ENCODE data around the gene FCN2. TPM values are rescaled to one million over a fixed set of nuclear protein-coding genes. Genes with fewer than 3 reads are reported as not detected.

The FCN2 gene
- total RNA-seq, 6 donors from 2014 or later: not detected

DNA sequence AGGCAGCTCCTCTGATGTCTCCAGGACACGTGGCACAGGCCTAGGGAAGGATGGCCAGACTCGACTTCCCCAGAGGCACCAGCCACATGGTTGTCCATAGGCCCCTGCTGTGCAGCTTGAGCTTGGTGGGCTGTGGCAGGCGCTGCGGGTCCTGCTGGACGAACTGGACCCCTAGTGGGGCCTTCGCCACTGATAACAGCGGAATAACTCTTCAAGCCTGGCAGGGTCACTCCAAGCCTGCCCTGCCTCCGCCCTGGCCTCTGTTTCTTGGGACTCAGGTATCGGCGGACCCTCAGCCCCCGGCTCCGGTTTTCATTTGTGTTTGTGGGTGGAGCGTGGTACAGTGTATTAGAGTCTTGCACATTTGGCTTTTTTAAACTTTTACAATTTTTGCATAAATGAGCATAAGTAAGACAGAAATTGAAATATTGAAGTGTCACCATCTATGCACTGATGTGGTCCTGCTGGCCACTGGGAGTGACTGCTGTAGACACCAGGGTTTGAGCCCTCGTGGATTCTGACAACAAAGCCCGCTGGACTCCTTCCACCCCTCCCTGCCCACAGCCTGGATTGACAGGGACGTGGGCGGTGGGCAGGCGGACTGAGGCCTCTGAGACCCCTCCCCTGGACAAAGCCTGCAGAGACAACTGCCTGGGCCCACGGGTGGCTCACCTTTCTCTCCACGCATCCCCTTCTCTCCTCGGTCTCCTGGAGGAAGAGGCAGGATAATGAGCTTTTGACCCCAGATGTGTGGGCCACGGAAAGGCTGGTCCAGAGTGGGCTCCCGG, 33.3 kb downstream of the FCN2 start:
- ATAC-seq (ENCODE audit: low FRiP score in 2 of 2) (no peak), DNase-seq (no peak)
- Histone ChIP-seq H3K4me3 (no peak overlapping the region), H3K4me1 (no peaks in the 10 kb centered on the region), H3K36me3 (no peaks in the 10 kb centered on the region), H3K27ac (no peak overlapping the region), H3K27me3 (no peaks in the 10 kb centered on the region), H3K9me3 (no peaks in the 10 kb centered on the region)
- WGBS, 2 donors: 82 to 91% methylated on average over 9 to 21 of the region's 23 CpGs
- TF ChIP-seq, protein P1, sequence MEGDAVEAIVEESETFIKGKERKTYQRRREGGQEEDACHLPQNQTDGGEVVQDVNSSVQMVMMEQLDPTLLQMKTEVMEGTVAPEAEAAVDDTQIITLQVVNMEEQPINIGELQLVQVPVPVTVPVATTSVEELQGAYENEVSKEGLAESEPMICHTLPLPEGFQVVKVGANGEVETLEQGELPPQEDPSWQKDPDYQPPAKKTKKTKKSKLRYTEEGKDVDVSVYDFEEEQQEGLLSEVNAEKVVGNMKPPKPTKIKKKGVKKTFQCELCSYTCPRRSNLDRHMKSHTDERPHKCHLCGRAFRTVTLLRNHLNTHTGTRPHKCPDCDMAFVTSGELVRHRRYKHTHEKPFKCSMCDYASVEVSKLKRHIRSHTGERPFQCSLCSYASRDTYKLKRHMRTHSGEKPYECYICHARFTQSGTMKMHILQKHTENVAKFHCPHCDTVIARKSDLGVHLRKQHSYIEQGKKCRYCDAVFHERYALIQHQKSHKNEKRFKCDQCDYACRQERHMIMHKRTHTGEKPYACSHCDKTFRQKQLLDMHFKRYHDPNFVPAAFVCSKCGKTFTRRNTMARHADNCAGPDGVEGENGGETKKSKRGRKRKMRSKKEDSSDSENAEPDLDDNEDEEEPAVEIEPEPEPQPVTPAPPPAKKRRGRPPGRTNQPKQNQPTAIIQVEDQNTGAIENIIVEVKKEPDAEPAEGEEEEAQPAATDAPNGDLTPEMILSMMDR (IDR thresholded peaks at IDR 0.05): no peak

DNA sequence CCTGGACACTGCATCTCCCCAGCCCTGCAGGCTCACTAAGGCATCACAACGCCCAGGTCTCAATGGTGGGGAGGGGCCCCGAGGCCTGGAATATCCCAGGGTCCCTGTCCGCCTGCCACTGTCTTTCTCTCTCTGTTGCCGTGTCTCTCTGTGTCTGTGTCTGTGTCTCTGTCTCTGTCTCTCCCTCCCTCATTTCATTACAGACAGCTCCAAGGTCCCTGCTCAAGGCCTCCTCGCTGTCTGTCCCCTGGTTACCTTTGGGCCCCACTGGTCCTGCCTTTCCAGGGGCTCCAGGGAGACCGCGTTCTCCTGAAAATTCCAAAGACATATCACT, 33.9 kb downstream of the FCN2 start:
- peaks cover 0 to 2% (median under 1%) of the 10 kb centered on the region in 4 donors for H3K9me3 ChIP-seq
- no peak overlapping the region for H3K4me3 ChIP-seq
- no peaks in the 10 kb centered on the region for H3K36me3 ChIP-seq
- WGBS, 2 donors: 80 to 87% methylated on average over 7 of the region's 7 CpGs
- H3K27ac ChIP-seq: no peak overlapping the region
- ATAC-seq (ENCODE audit: low FRiP score in 2 of 2) (no peak), DNase-seq (no peak)
- H3K27me3 ChIP-seq: no peaks in the 10 kb centered on the region
- TF ChIP-seq EP300 (IDR thresholded peaks at IDR 0.05) (no peak), POLR2AphosphoS5 (IDR thresholded peaks at IDR 0.05) (no peak), POLR2A (IDR thresholded peaks at IDR 0.05) (no peak)
- TF ChIP-seq, protein P1 (IDR thresholded peaks at IDR 0.05): no peak
- H3K4me1 ChIP-seq: no peaks in the 10 kb centered on the region

- Histone ChIP-seq H3K9me3 (peaks cover 0 to 8% (median 4%) of the 10 kb centered on the region in 4 donors), H3K36me3 (no peaks in the 10 kb centered on the region), H3K4me1 (no peaks in the 10 kb centered on the region), H3K27ac (no peak overlapping the region), H3K4me3 (peak overlapping the region in 1 of 4 donors; percentile 35), H3K27me3 (no peaks in the 10 kb centered on the region)
- DNase-seq: no peak
- ATAC-seq (ENCODE audit: low FRiP score in 2 of 2): no peak
- TF ChIP-seq POLR2A (IDR thresholded peaks at IDR 0.05) (no peak), EP300 (IDR thresholded peaks at IDR 0.05) (no peak), POLR2AphosphoS5 (IDR thresholded peaks at IDR 0.05) (no peak)
- TF ChIP-seq, protein P1 (IDR thresholded peaks at IDR 0.05): no peak
- 78 to 89% methylated on average over 7 to 25 of the region's 26 CpGs for WGBS, 2 donors
Measured at GRCh38 chr9:134915046-134915985, 34.7 kb downstream of the FCN2 start.

DNA sequence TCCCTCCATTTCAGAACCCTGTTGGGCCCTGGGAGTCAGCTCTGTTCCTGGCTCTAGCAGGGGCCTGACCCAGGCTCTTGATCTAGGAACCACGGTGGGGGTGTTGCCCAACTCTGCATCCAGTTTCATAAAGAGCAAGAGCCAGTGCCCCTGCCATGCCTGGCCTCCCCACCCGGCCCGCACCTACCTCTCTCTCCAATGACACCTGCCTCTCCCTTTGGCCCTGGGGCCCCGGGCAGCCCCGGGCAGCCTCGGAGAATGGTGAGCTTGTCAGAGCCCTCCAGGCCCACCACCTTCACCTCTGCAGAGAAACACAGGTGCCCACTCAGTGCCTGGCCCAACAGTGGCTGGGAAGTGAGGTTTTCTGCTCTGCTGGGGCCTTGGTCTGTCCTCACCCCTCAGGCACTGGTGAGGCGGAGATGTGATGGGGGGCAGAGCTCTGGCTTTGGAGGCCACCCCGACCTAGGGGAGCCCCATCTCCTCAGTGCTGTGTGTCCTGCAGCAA, 35.6 kb downstream of the FCN2 start:
- Histone ChIP-seq H3K9me3 (peaks cover 0 to 8% (median 4%) of the 10 kb centered on the region in 4 donors), H3K36me3 (no peaks in the 10 kb centered on the region), H3K4me3 (peak overlapping the region in 1 of 4 donors; percentile 35), H3K27ac (peak overlapping the region in 1 of 4 donors; percentile 58), H3K4me1 (no peaks in the 10 kb centered on the region), H3K27me3 (no peaks in the 10 kb centered on the region)
- DNase-seq: no peak
- ATAC-seq (ENCODE audit: low FRiP score in 2 of 2): no peak
- 81% methylated on average over 8 of the region's 8 CpGs; no CpG with 5 or more reads in 1 of the 2 donors for WGBS, 2 donors
- no peak for TF ChIP-seq POLR2A (IDR thresholded peaks at IDR 0.05)
- TF ChIP-seq, protein P1 (IDR thresholded peaks at IDR 0.05): no peak
- no peak for TF ChIP-seq POLR2AphosphoS5 (IDR thresholded peaks at IDR 0.05)
- no peak for TF ChIP-seq EP300 (IDR thresholded peaks at IDR 0.05)

All from upper lobe of left lung (tissue), 6 donors.